Smooth muscle cell (in vitro differentiated cells): ENCODE data around the gene RWDD1. TPM values are rescaled to one million over a fixed set of nuclear protein-coding genes. Genes with fewer than 3 reads are reported as not detected.

Source experiments
- DNase-seq: peaks from one replicate; lab custom pipeline; 2025; ENCODE audit not compliant: unreplicated experiment; lab: John Stamatoyannopoulos, UW
- H2AFZ ChIP-seq: fragments of 200-600 bp; sonication (generic); 2 replicates; pipeline ENCODE4 v1.6.0; 2016; ENCODE audit warnings: antibody characterized with exemption, low read depth, mild to moderate bottlenecking
- H3F3A ChIP-seq: fragments of 200-600 bp; sonication (generic); 2 replicates; pipeline ENCODE4 v1.6.0; 2017; ENCODE audit warnings: antibody characterized with exemption, low read depth
- H3K27ac ChIP-seq: fragments of 200-600 bp; sonication (generic); 2 replicates; pipeline ENCODE4 v1.5.1; 2016; ENCODE audit warnings: low read depth, mild to moderate bottlenecking
- H3K27me3 ChIP-seq: fragments of 200-600 bp; sonication (generic); 2 replicates; pipeline ENCODE4 v1.6.1; 2016; ENCODE audit warnings: low read depth, mild to moderate bottlenecking
- H3K36me3 ChIP-seq: fragments of 200-600 bp; sonication (generic); 2 replicates; pipeline ENCODE4 v1.5.1; 2016; ENCODE audit warnings: low read depth
- H3K4me1 ChIP-seq: fragments of 200-600 bp; sonication (generic); 2 replicates; pipeline ENCODE4 v1.5.1; 2016; ENCODE audit warnings: low read depth
- H3K4me2 ChIP-seq: fragments of 200-600 bp; sonication (generic); 2 replicates; pipeline ENCODE4 v1.6.0; 2016; ENCODE audit warnings: mild to moderate bottlenecking
- H3K4me3 ChIP-seq: fragments of 200-600 bp; sonication (generic); 2 replicates; pipeline ENCODE4 v1.5.1; 2016; ENCODE audit warnings: mild to moderate bottlenecking
- H3K79me2 ChIP-seq: fragments of 200-600 bp; sonication (generic); 2 replicates; pipeline ENCODE4 v1.6.0; 2016; ENCODE audit warnings: low read depth, mild to moderate bottlenecking
- H3K9ac ChIP-seq: fragments of 200-600 bp; sonication (generic); 2 replicates; pipeline ENCODE4 v1.6.0; 2016; ENCODE audit warnings: low read depth
- H3K9me3 ChIP-seq: fragments of 200-600 bp; sonication (generic); replicated peaks from 2 replicates; pipeline ENCODE4 v1.5.1; 2016; ENCODE audit warnings: low read depth
- H4K20me1 ChIP-seq: fragments of 200-600 bp; sonication (generic); 2 replicates; pipeline ENCODE4 v1.6.0; 2016; ENCODE audit warnings: low read depth
- WGBS: methylation state at CpG from one replicate; pipeline ENCODE4 v1.1.7; 2016; ENCODE audit warnings: low lambda C conversion rate; 5-methylcytosine and 5-hydroxymethylcytosine counted together
- polyA plus RNA-seq: library from polyadenylated mRNA; unstranded; fragments of >200 nt; fragmentation: Nextera tagmentation; extraction: Ambion mirVana; gene quantifications from 2 replicates; pipeline ENCODE4 v1.2.1, GENCODE V29; 2016
- total RNA-seq: library from RNA; depleted of rRNA; stranded (reverse); fragments of >200 nt; gene quantifications from 2 replicates; pipeline ENCODE4 v1.2.3, GENCODE V29; 2014
- TF ChIP-seq, protein P1 (sequence below): fragments of 200-600 bp; sonication (generic); IDR thresholded peaks from 2 replicates; pipeline ENCODE4 v1.5.1; 2017; ENCODE audit warnings: borderline replicate concordance, mild to moderate bottlenecking, antibody characterized with exemption; ENCODE audit not compliant: insufficient read depth, poor library complexity, severe bottlenecking

Gene RWDD1
- total and polyA plus RNA-seq, 2 experiments from 2014 or later, result 64.0 to 69.4 TPM

DNA sequence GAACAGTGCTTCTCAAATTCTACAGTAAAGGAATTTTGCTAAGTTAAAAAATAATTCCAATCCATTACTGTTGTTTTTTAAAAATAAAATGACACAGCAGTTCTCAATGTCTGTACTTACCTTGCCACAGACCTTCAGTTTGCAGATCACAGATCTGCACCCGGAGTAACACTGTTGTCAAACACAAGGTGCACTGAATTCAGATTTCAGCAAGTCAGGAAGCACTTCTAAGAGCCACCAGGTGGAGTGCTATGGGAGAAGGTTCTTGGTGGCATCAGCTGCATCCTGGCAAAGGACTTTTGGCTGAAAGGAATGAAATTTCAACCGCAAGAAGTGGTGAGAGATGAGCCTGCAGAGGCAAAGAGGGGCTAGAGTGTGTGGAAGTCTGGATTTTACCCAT is 62.4 kb downstream of the RWDD1 start:
- Histone ChIP-seq H2AFZ (no peak overlapping the region), H3K27ac (no peak overlapping the region), H3F3A (no peaks in the 10 kb centered on the region), H3K36me3 (no peaks in the 10 kb centered on the region), H4K20me1 (no peaks in the 10 kb centered on the region), H3K27me3 (no peaks in the 10 kb centered on the region), H3K4me2 (no peak overlapping the region), H3K9me3 (no peaks in the 10 kb centered on the region), H3K4me1 (no peaks in the 10 kb centered on the region), H3K79me2 (no peaks in the 10 kb centered on the region), H3K4me3 (no peak overlapping the region), H3K9ac (no peak overlapping the region)
- TF ChIP-seq, protein P1, sequence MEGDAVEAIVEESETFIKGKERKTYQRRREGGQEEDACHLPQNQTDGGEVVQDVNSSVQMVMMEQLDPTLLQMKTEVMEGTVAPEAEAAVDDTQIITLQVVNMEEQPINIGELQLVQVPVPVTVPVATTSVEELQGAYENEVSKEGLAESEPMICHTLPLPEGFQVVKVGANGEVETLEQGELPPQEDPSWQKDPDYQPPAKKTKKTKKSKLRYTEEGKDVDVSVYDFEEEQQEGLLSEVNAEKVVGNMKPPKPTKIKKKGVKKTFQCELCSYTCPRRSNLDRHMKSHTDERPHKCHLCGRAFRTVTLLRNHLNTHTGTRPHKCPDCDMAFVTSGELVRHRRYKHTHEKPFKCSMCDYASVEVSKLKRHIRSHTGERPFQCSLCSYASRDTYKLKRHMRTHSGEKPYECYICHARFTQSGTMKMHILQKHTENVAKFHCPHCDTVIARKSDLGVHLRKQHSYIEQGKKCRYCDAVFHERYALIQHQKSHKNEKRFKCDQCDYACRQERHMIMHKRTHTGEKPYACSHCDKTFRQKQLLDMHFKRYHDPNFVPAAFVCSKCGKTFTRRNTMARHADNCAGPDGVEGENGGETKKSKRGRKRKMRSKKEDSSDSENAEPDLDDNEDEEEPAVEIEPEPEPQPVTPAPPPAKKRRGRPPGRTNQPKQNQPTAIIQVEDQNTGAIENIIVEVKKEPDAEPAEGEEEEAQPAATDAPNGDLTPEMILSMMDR, result no peak
- no peak for DNase-seq
- WGBS, result 90% methylated on average over 2 of the region's 2 CpGs

Other genes starting within 250 kb of the RWDD1 start
- gene DSE, start 200.6 kb upstream of the RWDD1 start, total RNA-seq, result 76.2 and 93.1 TPM in 2 replicates
- 35.0 and 38.6 TPM in 2 replicates for gene DSE, start 200.6 kb upstream of the RWDD1 start, polyA plus RNA-seq
- gene CALHM6, start 110.1 kb upstream of the RWDD1 start, total RNA-seq, result 5.1 and 12.1 TPM in 2 replicates
- gene CALHM6, start 110.1 kb upstream of the RWDD1 start, polyA plus RNA-seq, result 3.4 and 4.6 TPM in 2 replicates
- gene CALHM5, start 59.9 kb upstream of the RWDD1 start, total RNA-seq, result 3.9 and 4.8 TPM in 2 replicates
- 1.9 and 2.1 TPM in 2 replicates for gene CALHM5, start 59.9 kb upstream of the RWDD1 start, polyA plus RNA-seq
- gene TRAPPC3L, start 25.8 kb upstream of the RWDD1 start, total RNA-seq, result not detected in 2 replicates
- 0.11 TPM in 1 of 2 replicates, not detected in the other for gene TRAPPC3L, start 25.8 kb upstream of the RWDD1 start, polyA plus RNA-seq
- not detected in 2 replicates for gene CALHM4, start 17.8 kb upstream of the RWDD1 start, total RNA-seq
- gene CALHM4, start 17.8 kb upstream of the RWDD1 start, polyA plus RNA-seq, result not detected in 2 replicates
- gene RSPH4A, start 45.0 kb downstream of the RWDD1 start, total RNA-seq, result 0.22 and 0.49 TPM in 2 replicates
- gene RSPH4A, start 45.0 kb downstream of the RWDD1 start, polyA plus RNA-seq, result 0.24 TPM in 1 of 2 replicates, not detected in the other
- 18.2 and 24.7 TPM in 2 replicates for gene ZUP1, start 97.3 kb downstream of the RWDD1 start, total RNA-seq
- 11.4 and 13.6 TPM in 2 replicates for gene ZUP1, start 97.3 kb downstream of the RWDD1 start, polyA plus RNA-seq
- 15.5 and 19.2 TPM in 2 replicates for gene KPNA5, start 109.7 kb downstream of the RWDD1 start, total RNA-seq
- 1.6 and 1.8 TPM in 2 replicates for gene KPNA5, start 109.7 kb downstream of the RWDD1 start, polyA plus RNA-seq
- gene FAM162B, start 194.2 kb downstream of the RWDD1 start, total RNA-seq, result 0.18 TPM in 1 of 2 replicates, not detected in the other
- gene FAM162B, start 194.2 kb downstream of the RWDD1 start, polyA plus RNA-seq, result 0.61 and 0.63 TPM in 2 replicates